ENCODE results near the gene SLC22A17.
"Not testable (repeated sequence)": the region's sequence is repeated elsewhere in the genome, so short reads cannot be mapped to it uniquely, and the experiment has no call there.

SLC22A17 gene

GRCh38 chr14:23396126-23396525 lies 43.4 kb upstream of the SLC22A17 start:
- TF ChIP-seq CTCF (IDR thresholded peaks at IDR 0.05; ENCODE audit: control insufficient read depth, extremely low read depth, insufficient read depth), result no peak
- H3K4me3 ChIP-seq (ENCODE audit: low read depth, low read length), result no peak overlapping the region
- DNase-seq (ENCODE audit: low read depth), result no peak

DNA sequence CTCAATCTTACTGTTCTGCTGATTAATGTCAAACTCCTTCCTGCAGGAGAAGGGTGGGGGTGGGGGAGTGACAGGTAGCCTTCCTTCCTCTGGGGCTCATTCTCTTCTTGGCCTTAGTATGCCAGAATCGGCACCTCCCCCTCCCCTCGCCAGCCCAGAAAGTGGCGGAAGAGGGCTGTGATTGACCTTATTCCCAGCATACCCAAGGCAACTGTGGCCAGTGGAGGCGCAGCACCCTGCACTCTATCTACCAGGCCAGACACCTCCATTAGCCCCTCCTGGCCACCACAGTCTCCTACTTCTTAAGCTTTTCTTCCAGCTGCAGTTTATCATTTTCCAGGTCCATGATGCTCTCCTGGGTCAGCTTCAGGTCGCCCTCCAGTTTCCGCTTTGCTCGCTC lies 39.9 kb upstream of the SLC22A17 start:
- no peak for DNase-seq (ENCODE audit: low read depth)
- no peak overlapping the region for H3K4me3 ChIP-seq (ENCODE audit: low read depth, low read length)
- TF ChIP-seq CTCF (IDR thresholded peaks at IDR 0.05; ENCODE audit: control insufficient read depth, extremely low read depth, insufficient read depth), result no peak

DNA sequence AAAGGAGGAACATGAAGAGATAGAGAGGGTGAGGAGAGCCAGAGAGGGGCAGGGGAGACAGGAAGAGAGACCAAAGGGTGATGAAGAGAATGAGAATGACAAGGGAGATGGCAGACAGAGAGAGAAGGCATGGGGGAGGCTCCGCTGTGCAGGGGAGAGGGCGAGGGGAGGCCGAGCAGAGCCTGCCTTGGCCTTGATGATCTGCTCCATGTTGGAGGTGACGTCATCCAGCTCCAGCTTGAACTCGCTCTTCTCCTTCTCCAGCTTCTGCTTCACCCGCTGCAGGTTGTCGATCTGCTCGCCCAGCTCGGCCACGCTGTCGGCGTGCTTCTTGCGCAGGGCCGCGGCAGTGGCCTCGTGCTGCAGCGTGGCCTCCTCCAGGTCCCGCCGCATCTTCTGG lies 37.2 kb upstream of the SLC22A17 start:
- not testable (repeated sequence) for H3K4me3 ChIP-seq (ENCODE audit: low read depth, low read length); DNase-seq (ENCODE audit: low read depth)

GRCh38 chr14:23389396-23389795 lies 36.7 kb upstream of the SLC22A17 start:
- DNase-seq (ENCODE audit: low read depth), result no peak
- TF ChIP-seq CTCF (IDR thresholded peaks at IDR 0.05; ENCODE audit: control insufficient read depth, extremely low read depth, insufficient read depth), result no peak
- H3K4me3 ChIP-seq (ENCODE audit: low read depth, low read length), result no peak overlapping the region

GRCh38 chr14:23388996-23389395 lies 36.3 kb upstream of the SLC22A17 start:
- no peak for DNase-seq (ENCODE audit: low read depth)
- no peak overlapping the region for H3K4me3 ChIP-seq (ENCODE audit: low read depth, low read length)
- no peak for TF ChIP-seq CTCF (IDR thresholded peaks at IDR 0.05; ENCODE audit: control insufficient read depth, extremely low read depth, insufficient read depth)

GRCh38 chr14:23387916-23388882 lies 35.5 kb upstream of the SLC22A17 start:
- H3K4me3 ChIP-seq (ENCODE audit: low read depth, low read length), result no peak overlapping the region
- DNase-seq (ENCODE audit: low read depth), result no peak
- no peak for TF ChIP-seq CTCF (IDR thresholded peaks at IDR 0.05; ENCODE audit: control insufficient read depth, extremely low read depth, insufficient read depth)

DNA sequence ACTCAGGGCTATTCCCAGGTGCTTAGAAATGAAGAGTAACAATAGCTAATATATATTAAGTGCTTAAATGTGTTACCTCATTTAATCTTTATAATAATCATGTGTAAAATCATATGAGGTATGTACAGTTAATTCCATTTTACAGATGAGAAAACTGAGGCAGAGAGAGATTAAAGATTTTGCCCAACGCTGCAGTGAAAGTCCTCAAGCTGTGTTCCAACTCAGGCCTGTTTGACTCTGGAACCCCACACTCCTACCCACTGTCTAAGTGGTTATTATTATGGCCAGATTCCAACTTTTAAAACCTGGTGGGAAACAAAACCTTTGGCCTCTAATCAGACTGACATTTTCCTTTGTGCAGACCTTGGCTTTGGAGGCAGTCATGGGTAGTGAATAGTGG lies 34.3 kb upstream of the SLC22A17 start:
- DNase-seq (ENCODE audit: low read depth), result no peak
- no peak overlapping the region for H3K4me3 ChIP-seq (ENCODE audit: low read depth, low read length)

GRCh38 chr14:23386266-23386657 lies 33.6 kb upstream of the SLC22A17 start:
- not testable (repeated sequence) for H3K4me3 ChIP-seq (ENCODE audit: low read depth, low read length); DNase-seq (ENCODE audit: low read depth)

More for the DNA sequence above, 34.3 kb upstream of the SLC22A17 start:
- no peak for TF ChIP-seq CTCF (IDR thresholded peaks at IDR 0.05; ENCODE audit: control insufficient read depth, extremely low read depth, insufficient read depth)

All from LNCaP clone FGC (cell line).